ENCODE data around the gene PARD3.

GRCh38 chr10:34101001-34101400 is 714.1 kb downstream of the PARD3 start:
- TF ChIP-seq, protein P1, sequence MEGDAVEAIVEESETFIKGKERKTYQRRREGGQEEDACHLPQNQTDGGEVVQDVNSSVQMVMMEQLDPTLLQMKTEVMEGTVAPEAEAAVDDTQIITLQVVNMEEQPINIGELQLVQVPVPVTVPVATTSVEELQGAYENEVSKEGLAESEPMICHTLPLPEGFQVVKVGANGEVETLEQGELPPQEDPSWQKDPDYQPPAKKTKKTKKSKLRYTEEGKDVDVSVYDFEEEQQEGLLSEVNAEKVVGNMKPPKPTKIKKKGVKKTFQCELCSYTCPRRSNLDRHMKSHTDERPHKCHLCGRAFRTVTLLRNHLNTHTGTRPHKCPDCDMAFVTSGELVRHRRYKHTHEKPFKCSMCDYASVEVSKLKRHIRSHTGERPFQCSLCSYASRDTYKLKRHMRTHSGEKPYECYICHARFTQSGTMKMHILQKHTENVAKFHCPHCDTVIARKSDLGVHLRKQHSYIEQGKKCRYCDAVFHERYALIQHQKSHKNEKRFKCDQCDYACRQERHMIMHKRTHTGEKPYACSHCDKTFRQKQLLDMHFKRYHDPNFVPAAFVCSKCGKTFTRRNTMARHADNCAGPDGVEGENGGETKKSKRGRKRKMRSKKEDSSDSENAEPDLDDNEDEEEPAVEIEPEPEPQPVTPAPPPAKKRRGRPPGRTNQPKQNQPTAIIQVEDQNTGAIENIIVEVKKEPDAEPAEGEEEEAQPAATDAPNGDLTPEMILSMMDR (IDR thresholded peaks at IDR 0.05) = no peak
- TF ChIP-seq JUN (CRISPR knock-in tag; IDR thresholded peaks at IDR 0.05) = no peak
